Liver (tissue), 2 donors: ENCODE measurements around the gene KIAA1191.

Source experiments
- TF ChIP-seq, protein P1 (sequence below): fragments of 150-350 bp; IDR thresholded peaks from 2 replicates; pipeline ENCODE4 v1.5.1; 2017; ENCODE audit warnings: improper control_type of control experiment, low read depth, low read length; ENCODE audit not compliant: missing input control
- TF ChIP-seq, protein P2 (sequence below): IDR thresholded peaks from 2 replicates; pipeline ENCODE4 v1.6.1; 2016; ENCODE audit warnings: antibody characterized with exemption, mild to moderate bottlenecking
- donor health status: healthy.

DNA sequence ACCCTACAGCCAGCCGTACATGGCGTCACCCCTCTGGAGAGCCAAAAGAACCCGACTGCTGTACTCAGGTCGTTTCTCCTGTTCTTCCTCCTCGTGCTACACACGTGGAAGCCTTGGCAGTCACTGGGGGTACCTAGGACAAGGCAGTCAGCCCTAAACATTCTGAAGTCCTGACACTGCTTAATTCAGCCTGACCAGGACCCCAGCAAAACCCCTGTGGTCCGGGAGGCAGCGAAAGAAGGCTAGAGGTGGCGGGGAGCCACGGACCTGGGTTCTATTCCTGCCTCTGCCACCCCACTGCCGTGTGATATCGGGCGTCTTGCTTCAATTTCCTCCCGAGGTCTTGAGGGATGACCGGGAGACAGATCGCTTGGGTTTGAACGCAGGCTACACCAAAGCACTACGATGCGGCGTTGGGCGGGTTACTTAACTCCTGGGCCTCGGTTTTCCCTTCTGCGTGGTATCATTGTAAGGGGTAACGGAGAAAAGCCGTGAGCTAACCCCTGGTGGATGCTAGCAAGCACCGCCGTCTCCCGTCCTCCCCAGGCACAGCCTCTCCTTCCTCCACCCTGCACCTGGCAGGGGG lies 3.3 kb upstream of the KIAA1191 start:
- TF ChIP-seq, protein P1, sequence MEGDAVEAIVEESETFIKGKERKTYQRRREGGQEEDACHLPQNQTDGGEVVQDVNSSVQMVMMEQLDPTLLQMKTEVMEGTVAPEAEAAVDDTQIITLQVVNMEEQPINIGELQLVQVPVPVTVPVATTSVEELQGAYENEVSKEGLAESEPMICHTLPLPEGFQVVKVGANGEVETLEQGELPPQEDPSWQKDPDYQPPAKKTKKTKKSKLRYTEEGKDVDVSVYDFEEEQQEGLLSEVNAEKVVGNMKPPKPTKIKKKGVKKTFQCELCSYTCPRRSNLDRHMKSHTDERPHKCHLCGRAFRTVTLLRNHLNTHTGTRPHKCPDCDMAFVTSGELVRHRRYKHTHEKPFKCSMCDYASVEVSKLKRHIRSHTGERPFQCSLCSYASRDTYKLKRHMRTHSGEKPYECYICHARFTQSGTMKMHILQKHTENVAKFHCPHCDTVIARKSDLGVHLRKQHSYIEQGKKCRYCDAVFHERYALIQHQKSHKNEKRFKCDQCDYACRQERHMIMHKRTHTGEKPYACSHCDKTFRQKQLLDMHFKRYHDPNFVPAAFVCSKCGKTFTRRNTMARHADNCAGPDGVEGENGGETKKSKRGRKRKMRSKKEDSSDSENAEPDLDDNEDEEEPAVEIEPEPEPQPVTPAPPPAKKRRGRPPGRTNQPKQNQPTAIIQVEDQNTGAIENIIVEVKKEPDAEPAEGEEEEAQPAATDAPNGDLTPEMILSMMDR: no peak
- TF ChIP-seq, protein P2, sequence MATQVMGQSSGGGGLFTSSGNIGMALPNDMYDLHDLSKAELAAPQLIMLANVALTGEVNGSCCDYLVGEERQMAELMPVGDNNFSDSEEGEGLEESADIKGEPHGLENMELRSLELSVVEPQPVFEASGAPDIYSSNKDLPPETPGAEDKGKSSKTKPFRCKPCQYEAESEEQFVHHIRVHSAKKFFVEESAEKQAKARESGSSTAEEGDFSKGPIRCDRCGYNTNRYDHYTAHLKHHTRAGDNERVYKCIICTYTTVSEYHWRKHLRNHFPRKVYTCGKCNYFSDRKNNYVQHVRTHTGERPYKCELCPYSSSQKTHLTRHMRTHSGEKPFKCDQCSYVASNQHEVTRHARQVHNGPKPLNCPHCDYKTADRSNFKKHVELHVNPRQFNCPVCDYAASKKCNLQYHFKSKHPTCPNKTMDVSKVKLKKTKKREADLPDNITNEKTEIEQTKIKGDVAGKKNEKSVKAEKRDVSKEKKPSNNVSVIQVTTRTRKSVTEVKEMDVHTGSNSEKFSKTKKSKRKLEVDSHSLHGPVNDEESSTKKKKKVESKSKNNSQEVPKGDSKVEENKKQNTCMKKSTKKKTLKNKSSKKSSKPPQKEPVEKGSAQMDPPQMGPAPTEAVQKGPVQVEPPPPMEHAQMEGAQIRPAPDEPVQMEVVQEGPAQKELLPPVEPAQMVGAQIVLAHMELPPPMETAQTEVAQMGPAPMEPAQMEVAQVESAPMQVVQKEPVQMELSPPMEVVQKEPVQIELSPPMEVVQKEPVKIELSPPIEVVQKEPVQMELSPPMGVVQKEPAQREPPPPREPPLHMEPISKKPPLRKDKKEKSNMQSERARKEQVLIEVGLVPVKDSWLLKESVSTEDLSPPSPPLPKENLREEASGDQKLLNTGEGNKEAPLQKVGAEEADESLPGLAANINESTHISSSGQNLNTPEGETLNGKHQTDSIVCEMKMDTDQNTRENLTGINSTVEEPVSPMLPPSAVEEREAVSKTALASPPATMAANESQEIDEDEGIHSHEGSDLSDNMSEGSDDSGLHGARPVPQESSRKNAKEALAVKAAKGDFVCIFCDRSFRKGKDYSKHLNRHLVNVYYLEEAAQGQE: no peak
